ENCODE measurements around the gene TTI1. TPM values are rescaled to one million over a fixed set of nuclear protein-coding genes. Genes with fewer than 3 reads are reported as not detected.
A peak's percentile ranks its signal among the peaks of the same experiment; 100 is the strongest.
"Not testable (repeated sequence)": the region's sequence is repeated elsewhere in the genome, so short reads cannot be mapped to it uniquely, and the experiment has no call there.

TTI1 gene
- total and polyA plus RNA-seq, 9 of the 15 experiments (the other 6 are each of a cell fraction or from before 2014, with no cell fraction given) = 9.8 to 55.1 (median 39.4) TPM

DNA sequence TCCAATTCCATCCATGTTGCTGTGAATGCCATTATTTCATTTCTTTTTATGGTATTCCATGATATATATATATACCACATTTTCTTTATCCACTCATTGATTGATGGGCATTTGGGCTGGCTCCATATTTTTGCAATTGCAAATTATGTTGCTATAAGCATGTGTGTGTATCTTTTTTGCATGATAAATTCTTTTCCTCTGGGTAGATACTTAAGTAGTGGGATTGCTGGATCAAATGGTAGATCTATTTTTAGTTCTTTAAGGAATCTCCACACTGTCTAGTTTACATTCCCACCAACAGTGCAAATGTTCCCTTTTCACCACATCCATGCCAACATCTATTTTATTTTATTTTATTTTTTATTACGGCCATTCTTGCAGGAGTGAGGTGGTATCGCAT lies 69.8 kb downstream of the TTI1 start:
- POLR2A ChIA-PET; H3K4me2 ChIP-seq (ENCODE audit: insufficient read depth, low read length); in situ Hi-C loops (cut with MboI); CTCF ChIA-PET (ENCODE audit: low intra/inter-chr PET ratio); BruUV-seq (replicated peaks); H3K36me3 ChIP-seq (ENCODE audit: control insufficient read depth, insufficient read depth, low read length); FAIRE-seq; H3K4me3 ChIP-seq; intact Hi-C loops (cut with micrococcal nuclease); H3K9ac ChIP-seq (ENCODE audit: insufficient read depth in 1 of 2, low read depth in 2 of 2, low read length in 2 of 2); H4K20me1 ChIP-seq (replicated peaks; ENCODE audit: control insufficient read depth, insufficient read depth, low read length); H3K9me3 ChIP-seq (replicated peaks; ENCODE audit: control insufficient read depth, insufficient read depth, low read depth, low read length); DNase-seq (ENCODE audit: extremely low read depth in 1 of 4, low spot score in 3 of 4); ATAC-seq; H3K27ac ChIP-seq (ENCODE audit: extremely low read depth, low read depth, low read length); H3K9me1 ChIP-seq (ENCODE audit: control insufficient read depth, insufficient read depth, low read length); H3K79me2 ChIP-seq (ENCODE audit: control insufficient read depth, insufficient read depth, low read length); H3K4me1 ChIP-seq (replicated peaks in 1 of 2; ENCODE audit: control insufficient read depth in 2 of 2, insufficient read depth in 2 of 2, low read length in 2 of 2); H2AFZ ChIP-seq (ENCODE audit: low read depth, low read length); H3K27me3 ChIP-seq (ENCODE audit: control insufficient read depth in 2 of 2, insufficient read depth in 2 of 2, low read length in 2 of 2): not testable (repeated sequence)
- WGBS (ENCODE audit: insufficient coverage, low coverage, missing lambda C conversion rate) = 13% methylated on average over 2 of the region's 2 CpGs

DNA sequence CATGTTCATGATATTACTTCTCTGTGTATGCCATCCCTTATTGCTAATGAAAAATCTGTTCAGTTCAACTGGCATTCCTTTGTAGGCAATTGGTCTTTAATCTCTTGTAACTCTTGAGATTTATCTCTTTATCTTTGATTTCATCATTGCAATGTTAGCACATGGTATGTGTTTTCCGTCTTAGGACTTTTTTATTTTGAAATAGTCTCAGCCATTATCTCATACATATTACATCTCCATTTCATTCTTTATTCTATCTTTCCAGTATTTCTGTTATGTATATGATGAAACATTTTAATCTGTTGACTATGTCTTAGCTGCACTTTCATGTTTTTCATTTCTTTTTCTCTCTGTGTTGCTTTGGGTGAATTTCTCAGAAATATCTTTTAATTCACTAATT lies 72.2 kb downstream of the TTI1 start:
- POLR2A ChIA-PET = interaction anchor here (0.6 to 1.2 kb wide), 2 partner anchors 15 to 73 kb away, joined by 4 to 5 read pairs; no protein-coding TSS in a partner anchor
- no peaks in the 10 kb centered on the region for H3K9me3 ChIP-seq (replicated peaks; ENCODE audit: control insufficient read depth, insufficient read depth, low read depth, low read length)
- no peaks in the 10 kb centered on the region for H3K9me1 ChIP-seq (ENCODE audit: control insufficient read depth, insufficient read depth, low read length)
- 25% methylated on average over 1 of the region's 1 CpG for WGBS (ENCODE audit: insufficient coverage, low coverage, missing lambda C conversion rate)
- H4K20me1 ChIP-seq (replicated peaks; ENCODE audit: control insufficient read depth, insufficient read depth, low read length) = no peaks in the 10 kb centered on the region
- H3K79me2 ChIP-seq (ENCODE audit: control insufficient read depth, insufficient read depth, low read length) = no peaks in the 10 kb centered on the region
- in situ Hi-C loops (cut with MboI) (no loop called here), intact Hi-C loops (cut with micrococcal nuclease) (no loop called here)
- BruUV-seq (replicated peaks) = no TSS peak
- TF ChIP-seq CEBPG (CRISPR knock-in tag; IDR thresholded peaks at IDR 0.05) (no peak), CEBPG (tag; conservative IDR thresholded peaks at IDR 0.05 in 1 of 2, IDR thresholded peaks at IDR 0.05 in 1 of 2) (peak in 1 of 2 experiments; percentile 29; a peak in 1 of 4 replicates), ZNF445 (CRISPR knock-in tag; IDR thresholded peaks at IDR 0.05; ENCODE audit: low read depth) (no peak)
- H3K36me3 ChIP-seq (ENCODE audit: control insufficient read depth, insufficient read depth, low read length) = no peaks in the 10 kb centered on the region
- DNase-seq (ENCODE audit: extremely low read depth in 1 of 4, low spot score in 3 of 4) (no peak), ATAC-seq (no peak), FAIRE-seq (no peak)
- H3K4me1 ChIP-seq (replicated peaks in 1 of 2; ENCODE audit: control insufficient read depth in 2 of 2, insufficient read depth in 2 of 2, low read length in 2 of 2) = peaks cover 0 to 9% of the 10 kb centered on the region in 2 experiments; a peak in 2 of 5 replicates
- no peak overlapping the region for H2AFZ ChIP-seq (ENCODE audit: low read depth, low read length)
- no peak overlapping the region for H3K4me3 ChIP-seq
- CTCF ChIA-PET (ENCODE audit: low intra/inter-chr PET ratio) = no interaction called here
- H3K27me3 ChIP-seq (ENCODE audit: control insufficient read depth in 2 of 2, insufficient read depth in 2 of 2, low read length in 2 of 2) = peaks cover 0 to 2% of the 10 kb centered on the region in 2 experiments; a peak in 4 of 5 replicates
- no peak overlapping the region for H3K4me2 ChIP-seq (ENCODE audit: insufficient read depth, low read length)
- no peak overlapping the region for H3K27ac ChIP-seq (ENCODE audit: extremely low read depth, low read depth, low read length)
- no peak overlapping the region for H3K9ac ChIP-seq (ENCODE audit: insufficient read depth in 1 of 2, low read depth in 2 of 2, low read length in 2 of 2)
